Vagina (tissue), 2 donors: ENCODE measurements around the gene PRR14.

ENCODE experiments used
- POLR2A ChIP-seq, 2 donors: fragments of 450-650 bp; IDR thresholded peaks; one replicate each; pipeline ENCODE4 v1.6.1; 2017; ENCODE audit warnings: antibody characterized with exemption in 2 of 2, mild to moderate bottlenecking in 2 of 2, moderate library complexity in 2 of 2
- TF ChIP-seq, protein P1 (sequence below), 3 experiments: fragments of 450-650 bp in 2 of 3; fragments of 200-600 bp in 1 of 3; sonication (generic) in 1 of 3; IDR thresholded peaks; one replicate each; pipeline ENCODE4 v1.5.1; 2017 to 2019; ENCODE audit warnings: antibody characterized with exemption in 3 of 3, mild to moderate bottlenecking in 2 of 3, moderate library complexity in 2 of 3

DNA sequence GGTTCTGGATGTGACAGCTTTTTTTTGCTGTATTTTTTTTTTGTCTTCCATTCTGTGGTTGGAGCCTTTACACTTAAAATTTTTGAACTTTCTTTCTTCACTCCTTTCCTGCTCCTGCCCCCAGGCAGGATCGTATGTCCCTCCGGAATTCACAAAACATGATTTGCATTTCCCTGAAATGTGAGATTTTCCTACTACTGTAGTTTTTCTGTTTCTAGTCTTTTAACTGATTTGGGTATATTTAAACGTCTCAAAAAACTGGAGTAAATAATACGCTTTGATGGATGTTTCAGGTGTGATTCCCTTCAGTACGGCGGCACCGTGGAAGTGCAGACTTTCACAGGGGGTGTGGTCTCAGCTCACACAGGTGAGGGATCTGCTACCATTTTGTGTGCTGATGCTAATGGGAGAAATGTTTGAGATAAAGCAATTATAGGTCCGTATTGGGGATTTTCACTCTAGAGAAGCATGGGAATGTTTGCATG is 48.9 kb downstream of the PRR14 start:
- TF ChIP-seq, protein P1, sequence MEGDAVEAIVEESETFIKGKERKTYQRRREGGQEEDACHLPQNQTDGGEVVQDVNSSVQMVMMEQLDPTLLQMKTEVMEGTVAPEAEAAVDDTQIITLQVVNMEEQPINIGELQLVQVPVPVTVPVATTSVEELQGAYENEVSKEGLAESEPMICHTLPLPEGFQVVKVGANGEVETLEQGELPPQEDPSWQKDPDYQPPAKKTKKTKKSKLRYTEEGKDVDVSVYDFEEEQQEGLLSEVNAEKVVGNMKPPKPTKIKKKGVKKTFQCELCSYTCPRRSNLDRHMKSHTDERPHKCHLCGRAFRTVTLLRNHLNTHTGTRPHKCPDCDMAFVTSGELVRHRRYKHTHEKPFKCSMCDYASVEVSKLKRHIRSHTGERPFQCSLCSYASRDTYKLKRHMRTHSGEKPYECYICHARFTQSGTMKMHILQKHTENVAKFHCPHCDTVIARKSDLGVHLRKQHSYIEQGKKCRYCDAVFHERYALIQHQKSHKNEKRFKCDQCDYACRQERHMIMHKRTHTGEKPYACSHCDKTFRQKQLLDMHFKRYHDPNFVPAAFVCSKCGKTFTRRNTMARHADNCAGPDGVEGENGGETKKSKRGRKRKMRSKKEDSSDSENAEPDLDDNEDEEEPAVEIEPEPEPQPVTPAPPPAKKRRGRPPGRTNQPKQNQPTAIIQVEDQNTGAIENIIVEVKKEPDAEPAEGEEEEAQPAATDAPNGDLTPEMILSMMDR (IDR thresholded peaks at IDR 0.05) = no peak
- no peak for TF ChIP-seq POLR2A (IDR thresholded peaks at IDR 0.05)
